ENCODE data around the gene PRDM16.

PRDM16 gene

GRCh38 chr1:3141836-3142235 is 72.8 kb downstream of the PRDM16 start:
- no peak for TF ChIP-seq CTCF (IDR thresholded peaks at IDR 0.05; ENCODE audit: borderline replicate concordance, insufficient read depth, low read depth, low read length)

GRCh38 chr1:3142236-3142635 is 73.2 kb downstream of the PRDM16 start:
- H3K4me3 ChIP-seq (ENCODE audit: low read depth, low read length), result no peak overlapping the region
- no peak for TF ChIP-seq CTCF (IDR thresholded peaks at IDR 0.05; ENCODE audit: borderline replicate concordance, insufficient read depth, low read depth, low read length)

More at GRCh38 chr1:3141836-3142235, 72.8 kb downstream of the PRDM16 start:
- H3K4me3 ChIP-seq (ENCODE audit: low read depth, low read length), result no peak overlapping the region

GRCh38 chr1:3142751-3143150 is 73.7 kb downstream of the PRDM16 start:
- H3K4me3 ChIP-seq (ENCODE audit: low read depth, low read length), result no peak overlapping the region
- no peak for TF ChIP-seq CTCF (IDR thresholded peaks at IDR 0.05; ENCODE audit: borderline replicate concordance, insufficient read depth, low read depth, low read length)

GRCh38 chr1:3145532-3146325 is 76.7 kb downstream of the PRDM16 start:
- no peak for TF ChIP-seq CTCF (IDR thresholded peaks at IDR 0.05; ENCODE audit: borderline replicate concordance, insufficient read depth, low read depth, low read length)
- no peak overlapping the region for H3K4me3 ChIP-seq (ENCODE audit: low read depth, low read length)

- TF ChIP-seq CTCF (IDR thresholded peaks at IDR 0.05; ENCODE audit: borderline replicate concordance, insufficient read depth, low read depth, low read length), result no peak
- no peak overlapping the region for H3K4me3 ChIP-seq (ENCODE audit: low read depth, low read length)
These were observed 77.5 kb downstream of the PRDM16 start for GRCh38 chr1:3146458-3146857.

GRCh38 chr1:3146907-3147306 is 77.9 kb downstream of the PRDM16 start:
- H3K4me3 ChIP-seq (ENCODE audit: low read depth, low read length), result no peak overlapping the region
- TF ChIP-seq CTCF (IDR thresholded peaks at IDR 0.05; ENCODE audit: borderline replicate concordance, insufficient read depth, low read depth, low read length), result no peak

GRCh38 chr1:3148171-3148570 is 79.2 kb downstream of the PRDM16 start:
- TF ChIP-seq CTCF (IDR thresholded peaks at IDR 0.05; ENCODE audit: borderline replicate concordance, insufficient read depth, low read depth, low read length), result no peak
- H3K4me3 ChIP-seq (ENCODE audit: low read depth, low read length), result no peak overlapping the region

Measured in GM12875 (cell line).